Measurements from ENCODE around the gene SPDYC. TPM values are rescaled to one million over a fixed set of nuclear protein-coding genes. Genes with fewer than 3 reads are reported as not detected.

SPDYC gene
- total and polyA plus RNA-seq, 9 of the 15 experiments (the other 6 are each of a cell fraction or from before 2014, with no cell fraction given) = 4.4 to 18.8 (median 9.2) TPM

DNA sequence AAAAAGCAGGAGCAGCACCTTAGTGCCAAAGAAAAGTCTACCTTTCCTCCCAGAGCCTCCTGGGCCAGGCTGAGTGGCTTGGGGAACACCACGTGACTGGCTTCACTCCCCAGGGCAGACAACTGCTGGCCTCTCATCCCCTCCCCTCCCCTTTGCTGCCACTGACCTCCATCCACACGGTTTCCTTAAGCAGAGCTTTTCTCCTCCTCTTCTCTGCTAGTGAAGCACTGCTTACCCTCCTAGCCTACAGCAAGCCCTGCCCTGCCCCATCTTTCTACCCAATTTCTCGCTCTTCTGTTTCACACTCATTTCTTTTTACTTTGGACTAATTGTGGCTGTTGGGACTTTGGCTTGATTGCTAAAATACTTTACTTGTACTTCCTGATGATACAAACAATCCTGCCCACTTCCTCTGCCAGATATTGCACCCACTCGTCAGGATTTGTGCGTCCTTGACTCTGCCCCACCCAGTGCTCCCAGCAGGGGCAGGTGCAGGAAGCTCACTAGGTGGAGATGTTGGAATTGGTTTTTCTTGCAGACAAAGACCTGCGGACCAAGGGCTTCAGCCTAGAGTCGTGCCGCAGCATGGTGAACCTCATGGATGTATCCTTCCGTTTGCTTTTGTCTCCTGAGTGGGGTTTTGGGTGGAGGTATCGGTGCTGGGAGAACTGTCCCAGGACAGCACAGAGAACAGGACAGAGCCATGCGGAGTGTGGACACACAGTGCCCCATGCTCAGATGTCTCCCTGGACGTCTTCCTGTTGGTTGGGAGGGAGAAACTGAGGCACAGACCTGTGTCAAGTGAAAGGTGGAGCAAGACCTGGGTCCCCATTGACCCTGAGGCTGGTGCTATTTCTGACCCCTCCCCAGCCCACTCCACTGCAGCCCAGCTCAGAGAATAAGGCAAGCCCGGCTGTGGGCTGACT, 39.0 kb downstream of the SPDYC start:
- Histone ChIP-seq H4K20me1 (replicated peaks; ENCODE audit: control insufficient read depth, insufficient read depth, low read length) (no peaks in the 10 kb centered on the region), H3K27me3 (ENCODE audit: control insufficient read depth in 2 of 2, insufficient read depth in 2 of 2, low read length in 2 of 2) (no peaks in the 10 kb centered on the region), H3K36me3 (ENCODE audit: control insufficient read depth, insufficient read depth, low read length) (peaks cover 75% of the 10 kb centered on the region; the same call in 2 of the 3 replicates), H3K9me3 (replicated peaks; ENCODE audit: control insufficient read depth, insufficient read depth, low read depth, low read length) (no peaks in the 10 kb centered on the region), H3K79me2 (ENCODE audit: control insufficient read depth, insufficient read depth, low read length) (no peaks in the 10 kb centered on the region), H3K9ac (ENCODE audit: insufficient read depth in 1 of 2, low read depth in 2 of 2, low read length in 2 of 2) (no peak overlapping the region), H3K27ac (ENCODE audit: extremely low read depth, low read depth, low read length) (no peak overlapping the region), H3K4me1 (replicated peaks in 1 of 2; ENCODE audit: control insufficient read depth in 2 of 2, insufficient read depth in 2 of 2, low read length in 2 of 2) (peaks cover 13 to 52% of the 10 kb centered on the region in 2 experiments; a peak in 4 of 5 replicates), H2AFZ (ENCODE audit: low read depth, low read length) (no peak overlapping the region), H3K4me3 (no peak overlapping the region), H3K4me2 (ENCODE audit: insufficient read depth, low read length) (no peak overlapping the region), H3K9me1 (ENCODE audit: control insufficient read depth, insufficient read depth, low read length) (no peaks in the 10 kb centered on the region)
- intact Hi-C loops (cut with micrococcal nuclease) (no loop called here), in situ Hi-C loops (cut with MboI) (no loop called here)
- CTCF ChIA-PET (ENCODE audit: low intra/inter-chr PET ratio) = no interaction called here
- FAIRE-seq (no peak), DNase-seq (ENCODE audit: extremely low read depth in 1 of 4, low spot score in 3 of 4) (no peak), ATAC-seq (no peak)
- TF ChIP-seq SREBF2 (CRISPR knock-in tag; IDR thresholded peaks at IDR 0.05) (no peak), RBM25 (IDR thresholded peaks at IDR 0.05; ENCODE audit: low read depth, low read length, severe bottlenecking) (no peak), ZNF24 (IDR thresholded peaks at IDR 0.05) (no peak), ZNF224 (CRISPR knock-in tag; IDR thresholded peaks at IDR 0.05) (no peak), ZNF280A (IDR thresholded peaks at IDR 0.05; ENCODE audit: low read depth, partially characterized antibody) (no peak), FIP1L1 (IDR thresholded peaks at IDR 0.05; ENCODE audit: low read depth, low read length, poor library complexity, severe bottlenecking) (no peak), FUS (optimal IDR thresholded peaks at IDR 0.05; ENCODE audit: low read depth, low read length) (no peak), HIVEP1 (CRISPR knock-in tag; IDR thresholded peaks at IDR 0.05) (no peak), KAT7 (CRISPR knock-in tag; IDR thresholded peaks at IDR 0.05; ENCODE audit: borderline replicate concordance) (no peak)
- TF ChIP-seq, protein P1, sequence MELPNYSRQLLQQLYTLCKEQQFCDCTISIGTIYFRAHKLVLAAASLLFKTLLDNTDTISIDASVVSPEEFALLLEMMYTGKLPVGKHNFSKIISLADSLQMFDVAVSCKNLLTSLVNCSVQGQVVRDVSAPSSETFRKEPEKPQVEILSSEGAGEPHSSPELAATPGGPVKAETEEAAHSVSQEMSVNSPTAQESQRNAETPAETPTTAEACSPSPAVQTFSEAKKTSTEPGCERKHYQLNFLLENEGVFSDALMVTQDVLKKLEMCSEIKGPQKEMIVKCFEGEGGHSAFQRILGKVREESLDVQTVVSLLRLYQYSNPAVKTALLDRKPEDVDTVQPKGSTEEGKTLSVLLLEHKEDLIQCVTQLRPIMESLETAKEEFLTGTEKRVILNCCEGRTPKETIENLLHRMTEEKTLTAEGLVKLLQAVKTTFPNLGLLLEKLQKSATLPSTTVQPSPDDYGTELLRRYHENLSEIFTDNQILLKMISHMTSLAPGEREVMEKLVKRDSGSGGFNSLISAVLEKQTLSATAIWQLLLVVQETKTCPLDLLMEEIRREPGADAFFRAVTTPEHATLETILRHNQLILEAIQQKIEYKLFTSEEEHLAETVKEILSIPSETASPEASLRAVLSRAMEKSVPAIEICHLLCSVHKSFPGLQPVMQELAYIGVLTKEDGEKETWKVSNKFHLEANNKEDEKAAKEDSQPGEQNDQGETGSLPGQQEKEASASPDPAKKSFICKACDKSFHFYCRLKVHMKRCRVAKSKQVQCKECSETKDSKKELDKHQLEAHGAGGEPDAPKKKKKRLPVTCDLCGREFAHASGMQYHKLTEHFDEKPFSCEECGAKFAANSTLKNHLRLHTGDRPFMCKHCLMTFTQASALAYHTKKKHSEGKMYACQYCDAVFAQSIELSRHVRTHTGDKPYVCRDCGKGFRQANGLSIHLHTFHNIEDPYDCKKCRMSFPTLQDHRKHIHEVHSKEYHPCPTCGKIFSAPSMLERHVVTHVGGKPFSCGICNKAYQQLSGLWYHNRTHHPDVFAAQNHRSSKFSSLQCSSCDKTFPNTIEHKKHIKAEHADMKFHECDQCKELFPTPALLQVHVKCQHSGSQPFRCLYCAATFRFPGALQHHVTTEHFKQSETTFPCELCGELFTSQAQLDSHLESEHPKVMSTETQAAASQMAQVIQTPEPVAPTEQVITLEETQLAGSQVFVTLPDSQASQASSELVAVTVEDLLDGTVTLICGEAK (IDR thresholded peaks at IDR 0.05) = no peak
- TF ChIP-seq, protein P1 (CRISPR knock-in tag; IDR thresholded peaks at IDR 0.05) = no peak
- BruUV-seq (replicated peaks) = no TSS peak
- WGBS (ENCODE audit: insufficient coverage, low coverage, missing lambda C conversion rate) = 75% methylated on average over 13 of the region's 13 CpGs
- POLR2A ChIA-PET = interaction anchor here (0.5 to 1.6 kb wide), 4 partner anchors 11 to 95 kb away, joined by 3 to 8 read pairs (median 4); no protein-coding TSS in a partner anchor
